Activated CD4-positive, alpha-beta memory T cell treated with anti-CD3 and anti-CD28 coated beads, Interleukin-2, amount 10 ng/mL, durations not matched to agents 7 days and 5 days (primary cell): ENCODE data around the gene LRRC56. TPM values are rescaled to one million over a fixed set of nuclear protein-coding genes. Genes with fewer than 3 reads are reported as not detected.

Experiments
- CTCF ChIA-PET: fragments of 350-600 bp; sonication (Branson Sonifier 250); formaldehyde crosslinking; loops from one replicate; lab custom pipeline; 2021; ENCODE audit warnings: antibody characterized with exemption, inconsistent platforms; lab: Charles Lee
- POLR2A ChIA-PET: fragments of 350-600 bp; sonication (Branson Sonifier 250); formaldehyde crosslinking; loops from one replicate; lab custom pipeline; 2021; ENCODE audit warnings: antibody characterized with exemption; lab: Charles Lee
- DNase-seq: peaks from one replicate; pipeline ENCODE4 v3.0.0-alpha.2; 2020
- H3K27ac Mint-ChIP-seq: one replicate; pipeline ENCODE4 v1.8.0; 2021; ENCODE audit warnings: mild to moderate bottlenecking, mixed read lengths
- H3K27me3 Mint-ChIP-seq: one replicate; pipeline ENCODE4 v1.8.0; 2021; ENCODE audit warnings: mixed read lengths
- H3K36me3 Mint-ChIP-seq: one replicate; pipeline ENCODE4 v1.8.0; 2021; ENCODE audit warnings: low read depth, mixed read lengths
- H3K4me1 Mint-ChIP-seq: one replicate; pipeline ENCODE4 v1.8.0; 2021; ENCODE audit warnings: mixed read lengths
- H3K4me3 Mint-ChIP-seq: one replicate; pipeline ENCODE4 v1.8.0; 2021; ENCODE audit warnings: mild to moderate bottlenecking, mixed read lengths
- H3K9me3 Mint-ChIP-seq: one replicate; pipeline ENCODE4 v1.8.0; 2021; ENCODE audit warnings: mixed read lengths
- total RNA-seq, 2 experiments: library from RNA; stranded (reverse); gene quantifications; one replicate each; pipeline ENCODE4 v1.2.3, GENCODE V29; 2021

The LRRC56 gene
- total RNA-seq, 2 experiments from 2014 or later: 2.2 to 2.5 TPM

DNA sequence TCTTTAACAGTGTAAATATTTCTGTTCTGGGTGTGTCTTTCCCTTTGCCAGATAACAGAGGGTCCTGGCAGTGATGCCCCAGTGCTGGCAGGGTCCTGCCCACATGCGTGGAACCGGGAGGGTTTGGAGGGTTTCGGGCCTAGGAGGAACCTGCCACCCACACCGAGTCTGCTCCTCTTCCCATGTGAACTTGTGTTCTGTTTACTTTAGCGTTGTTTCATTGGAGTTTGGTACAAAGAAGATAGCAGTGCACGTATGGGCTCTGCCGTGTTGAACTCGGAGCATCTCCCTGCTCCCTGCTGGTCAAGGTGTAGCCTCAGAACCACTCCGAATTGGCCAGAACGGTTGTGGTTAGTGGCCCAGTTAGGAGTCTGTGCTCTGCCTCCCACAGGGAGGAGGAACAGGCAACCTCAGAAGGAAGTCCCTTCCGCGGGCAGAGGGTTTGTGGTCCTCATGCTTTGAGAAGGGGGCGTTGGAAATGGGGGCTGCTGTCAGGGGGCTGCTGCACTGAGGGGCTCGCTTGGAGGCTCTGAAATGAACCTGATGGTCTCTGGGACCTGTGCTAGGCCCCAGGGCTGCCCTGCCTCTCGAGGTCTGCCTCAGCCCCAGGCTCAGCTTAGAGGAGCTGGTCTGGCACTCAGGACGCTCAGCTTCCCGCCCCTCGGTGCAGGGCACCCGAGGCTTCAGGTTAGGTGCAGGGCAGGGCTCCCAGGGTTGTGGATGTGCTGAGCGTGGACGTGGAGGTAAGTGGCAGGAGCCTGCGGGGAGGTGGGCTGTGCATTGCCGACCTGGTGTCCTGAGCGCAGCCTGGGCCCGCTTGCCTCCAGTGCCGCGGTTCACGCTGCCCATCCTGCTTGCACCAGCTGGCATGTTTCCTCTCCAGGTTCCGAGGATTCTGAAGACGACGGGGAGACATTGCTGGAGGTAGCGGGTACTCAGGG is 49.3 kb downstream of the LRRC56 start:
- DNase-seq: no peak
- peaks cover 60% of the 10 kb centered on the region for H3K36me3 Mint-ChIP-seq
- H3K9me3 Mint-ChIP-seq: no peaks in the 10 kb centered on the region
- ChIA-PET POLR2A (interaction anchor here (0.9 to 2.4 kb wide), 6 partner anchors 8 to 318 kb away, joined by 3 to 8 read pairs (median 6); partner anchors contain the start of genes DEAF1 and TMEM80), CTCF (interaction anchor here (1.3 kb wide), 1 partner anchor 31 kb away, joined by 8 read pairs; no protein-coding TSS in a partner anchor)
- H3K27me3 Mint-ChIP-seq: no peaks in the 10 kb centered on the region
- H3K4me3 Mint-ChIP-seq: no peak overlapping the region
- H3K4me1 Mint-ChIP-seq: peaks cover 31% of the 10 kb centered on the region
- peak overlapping the region; percentile 99 for H3K27ac Mint-ChIP-seq

- H3K27ac Mint-ChIP-seq: peak overlapping the region; percentile 99
- H3K27me3 Mint-ChIP-seq: no peaks in the 10 kb centered on the region
- H3K4me1 Mint-ChIP-seq: peaks cover 31% of the 10 kb centered on the region
- no peaks in the 10 kb centered on the region for H3K9me3 Mint-ChIP-seq
- POLR2A ChIA-PET: interaction anchor here (0.9 to 2.4 kb wide), 12 partner anchors 9 to 319 kb away, joined by 3 to 9 read pairs (median 6); partner anchors contain the start of genes DEAF1, IRF7, PHRF1 and TMEM80
- peaks cover 62% of the 10 kb centered on the region for H3K36me3 Mint-ChIP-seq
- CTCF ChIA-PET: interaction anchor here (0.6 to 1.5 kb wide), 4 partner anchors 12 to 138 kb away, joined by 3 to 7 read pairs (median 4); no protein-coding TSS in a partner anchor
- no peak for DNase-seq
- H3K4me3 Mint-ChIP-seq: peak overlapping the region; percentile 65
Measured at GRCh38 chr11:587546-587945, 50.2 kb downstream of the LRRC56 start.

- peak overlapping the region; percentile 65 for H3K4me3 Mint-ChIP-seq
- no peaks in the 10 kb centered on the region for H3K9me3 Mint-ChIP-seq
- ChIA-PET CTCF (interaction anchor here (0.6 to 1.5 kb wide), 4 partner anchors 12 to 138 kb away, joined by 3 to 7 read pairs (median 4); no protein-coding TSS in a partner anchor), POLR2A (interaction anchor here (0.9 to 2.4 kb wide), 12 partner anchors 10 to 319 kb away, joined by 3 to 9 read pairs (median 6); partner anchors contain the start of genes DEAF1, IRF7, PHRF1 and TMEM80)
- peak overlapping the region; percentile 99 for H3K27ac Mint-ChIP-seq
- peak; percentile 73 for DNase-seq
- H3K4me1 Mint-ChIP-seq: peaks cover 31% of the 10 kb centered on the region
- peaks cover 62% of the 10 kb centered on the region for H3K36me3 Mint-ChIP-seq
- no peaks in the 10 kb centered on the region for H3K27me3 Mint-ChIP-seq
Measured at GRCh38 chr11:587978-588380, 50.7 kb downstream of the LRRC56 start.

- DNase-seq: no peak
- CTCF ChIA-PET: no interaction called here
- peaks cover 69% of the 10 kb centered on the region for H3K36me3 Mint-ChIP-seq
- H3K9me3 Mint-ChIP-seq: no peaks in the 10 kb centered on the region
- H3K4me1 Mint-ChIP-seq: peaks cover 34% of the 10 kb centered on the region
- no peak overlapping the region for H3K4me3 Mint-ChIP-seq
- H3K27ac Mint-ChIP-seq: peak overlapping the region; percentile 99
- POLR2A ChIA-PET: interaction anchor here (1.2 to 1.5 kb wide), 2 partner anchors 25 to 136 kb away, joined by 3 to 4 read pairs; no protein-coding TSS in a partner anchor
- H3K27me3 Mint-ChIP-seq: no peaks in the 10 kb centered on the region
Measured at GRCh38 chr11:589798-590197, 52.5 kb downstream of the LRRC56 start.

GRCh38 chr11:590997-591396 is 53.7 kb downstream of the LRRC56 start:
- peaks cover 42% of the 10 kb centered on the region for H3K4me1 Mint-ChIP-seq
- CTCF ChIA-PET: interaction anchor here (0.7 kb wide), 2 partner anchors 7 to 15 kb away, joined by 3 to 4 read pairs; partner anchors contain the start of gene PHRF1
- H3K36me3 Mint-ChIP-seq: peaks cover 72% of the 10 kb centered on the region

GRCh38 chr11:592501-592900 is 55.2 kb downstream of the LRRC56 start:
- POLR2A ChIA-PET: no interaction called here
- no peak overlapping the region for H3K27ac Mint-ChIP-seq

More at GRCh38 chr11:590997-591396, 53.7 kb downstream of the LRRC56 start:
- no peak for DNase-seq
- POLR2A ChIA-PET: interaction anchor here (0.8 kb wide), 1 partner anchor 13 kb away, joined by 3 read pairs; no protein-coding TSS in a partner anchor
- Mint-ChIP-seq H3K27ac (peak overlapping the region; percentile 16), H3K9me3 (no peaks in the 10 kb centered on the region), H3K4me3 (no peak overlapping the region), H3K27me3 (no peaks in the 10 kb centered on the region)

GRCh38 chr11:592918-593317 is 55.6 kb downstream of the LRRC56 start:
- H3K4me3 Mint-ChIP-seq: no peak overlapping the region
- H3K36me3 Mint-ChIP-seq: peaks cover 72% of the 10 kb centered on the region
- no peaks in the 10 kb centered on the region for H3K27me3 Mint-ChIP-seq
- ChIA-PET POLR2A (no interaction called here), CTCF (no interaction called here)
- no peaks in the 10 kb centered on the region for H3K9me3 Mint-ChIP-seq
- peaks cover 37% of the 10 kb centered on the region for H3K4me1 Mint-ChIP-seq
- DNase-seq: no peak
- no peak overlapping the region for H3K27ac Mint-ChIP-seq

More at GRCh38 chr11:592501-592900, 55.2 kb downstream of the LRRC56 start:
- H3K36me3 Mint-ChIP-seq: peaks cover 76% of the 10 kb centered on the region
- H3K4me3 Mint-ChIP-seq: no peak overlapping the region
- H3K27me3 Mint-ChIP-seq: no peaks in the 10 kb centered on the region
- H3K9me3 Mint-ChIP-seq: no peaks in the 10 kb centered on the region
- peaks cover 41% of the 10 kb centered on the region for H3K4me1 Mint-ChIP-seq
- no peak for DNase-seq
- CTCF ChIA-PET: no interaction called here

GRCh38 chr11:593347-593746 is 56.0 kb downstream of the LRRC56 start:
- Mint-ChIP-seq H3K4me1 (peaks cover 32% of the 10 kb centered on the region), H3K4me3 (no peak overlapping the region), H3K27me3 (no peaks in the 10 kb centered on the region), H3K36me3 (peaks cover 70% of the 10 kb centered on the region), H3K9me3 (no peaks in the 10 kb centered on the region), H3K27ac (no peak overlapping the region)
- DNase-seq: no peak
- CTCF ChIA-PET: no interaction called here
- POLR2A ChIA-PET: no interaction called here

DNA sequence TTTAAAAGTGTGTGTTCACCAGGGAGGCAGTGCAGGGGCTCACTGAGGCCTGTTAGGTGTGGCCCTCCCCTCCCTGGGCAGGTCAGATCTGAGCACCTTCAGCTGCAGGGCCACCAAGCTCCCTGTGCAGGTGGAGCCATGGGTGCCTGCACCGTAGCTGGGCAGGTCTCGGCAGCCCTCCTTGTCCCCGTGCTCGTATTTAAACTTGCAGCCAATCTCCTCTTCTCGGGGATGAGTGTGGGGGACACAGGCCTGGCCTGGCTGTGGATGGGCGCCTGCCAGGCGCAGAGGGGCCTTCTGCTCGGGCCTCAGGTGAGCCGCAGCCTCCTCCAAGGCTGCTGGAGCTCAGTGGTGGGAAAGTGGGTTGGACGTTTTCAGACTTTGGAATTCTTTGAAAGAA is 58.1 kb downstream of the LRRC56 start:
- Mint-ChIP-seq H3K36me3 (peaks cover 59% of the 10 kb centered on the region), H3K9me3 (no peaks in the 10 kb centered on the region), H3K27ac (no peak overlapping the region), H3K4me3 (no peak overlapping the region), H3K4me1 (peaks cover 25% of the 10 kb centered on the region), H3K27me3 (no peaks in the 10 kb centered on the region)
- POLR2A ChIA-PET: no interaction called here
- DNase-seq: no peak
- CTCF ChIA-PET: interaction anchor here (1.3 kb wide), 1 partner anchor 41 kb away, joined by 3 read pairs; no protein-coding TSS in a partner anchor

- POLR2A ChIA-PET: no interaction called here
- no peak overlapping the region for H3K4me3 Mint-ChIP-seq
Measured at GRCh38 chr11:596374-596773, 59.0 kb downstream of the LRRC56 start.

DNA sequence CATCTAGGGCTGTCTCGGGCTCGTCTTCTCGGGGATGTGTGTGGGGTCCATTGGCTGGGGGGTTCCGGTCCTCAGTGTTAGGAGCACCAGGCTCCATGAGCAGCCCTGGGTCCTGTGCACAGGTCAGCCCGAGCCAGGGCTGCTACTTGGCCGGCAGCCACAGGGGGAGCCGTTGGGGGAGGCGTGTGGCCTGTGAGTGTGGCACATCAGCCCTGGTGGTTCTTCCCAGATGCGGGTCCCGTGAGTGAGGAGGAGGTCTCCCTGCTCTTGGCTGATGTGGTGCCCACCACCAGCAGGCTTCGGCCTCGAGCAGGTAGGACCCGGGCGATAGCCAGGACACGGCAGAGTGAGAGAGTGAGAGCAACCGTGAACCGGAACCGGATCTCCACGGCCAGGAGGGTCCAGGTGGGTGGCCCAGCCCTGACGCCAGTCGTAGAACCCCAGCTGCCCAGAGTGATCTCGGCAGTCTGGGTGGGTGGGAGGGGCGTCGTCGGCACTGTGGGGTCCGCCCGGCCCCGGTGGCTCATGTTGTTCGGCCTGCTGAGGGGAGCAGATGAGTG is 59.9 kb downstream of the LRRC56 start:
- Mint-ChIP-seq H3K4me1 (peaks cover 25% of the 10 kb centered on the region), H3K36me3 (peaks cover 57% of the 10 kb centered on the region), H3K4me3 (no peak overlapping the region), H3K27ac (no peak overlapping the region), H3K9me3 (no peaks in the 10 kb centered on the region), H3K27me3 (no peaks in the 10 kb centered on the region)
- POLR2A ChIA-PET: no interaction called here
- DNase-seq: no peak
- CTCF ChIA-PET: no interaction called here

More at GRCh38 chr11:596374-596773, 59.0 kb downstream of the LRRC56 start:
- H3K27ac Mint-ChIP-seq: peak overlapping the region; percentile 61
- peak; percentile 59 for DNase-seq
- H3K27me3 Mint-ChIP-seq: no peaks in the 10 kb centered on the region
- H3K36me3 Mint-ChIP-seq: peaks cover 53% of the 10 kb centered on the region
- CTCF ChIA-PET: interaction anchor here (1.3 kb wide), 1 partner anchor 42 kb away, joined by 3 read pairs; no protein-coding TSS in a partner anchor
- H3K9me3 Mint-ChIP-seq: no peaks in the 10 kb centered on the region
- peaks cover 25% of the 10 kb centered on the region for H3K4me1 Mint-ChIP-seq

DNA sequence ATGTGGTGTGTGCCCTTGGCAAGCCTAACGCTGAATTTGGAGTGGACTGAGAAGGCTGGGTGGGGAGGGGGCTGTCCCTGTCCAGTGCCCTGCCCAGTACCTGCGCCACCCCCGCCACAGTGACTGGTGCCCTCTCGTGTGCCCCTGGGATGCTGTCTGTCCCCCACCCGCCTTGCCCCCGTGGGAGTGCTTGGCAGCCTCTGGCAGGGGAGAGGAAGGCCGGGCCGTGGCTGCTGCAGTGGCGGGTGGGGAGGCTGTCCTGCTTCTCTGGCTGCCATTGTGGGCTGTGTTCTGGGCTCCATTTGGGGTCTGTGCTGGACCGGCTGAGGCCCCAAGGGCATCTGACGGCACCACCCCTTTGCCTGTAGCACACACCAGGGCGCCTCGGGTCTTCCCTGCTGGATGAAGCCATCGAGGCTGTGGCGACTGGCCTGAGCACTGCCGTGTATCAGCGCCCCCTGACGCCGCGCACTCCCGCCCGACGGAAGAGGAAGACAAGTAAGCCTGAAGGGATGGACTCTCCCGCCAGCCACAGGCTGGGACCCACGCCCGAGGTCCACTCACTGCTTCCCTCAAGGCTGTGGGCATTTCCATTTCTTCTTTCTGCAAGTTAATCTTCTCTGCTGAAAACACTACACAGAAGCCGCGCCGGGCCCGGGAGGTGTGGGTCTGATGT is 60.8 kb downstream of the LRRC56 start:
- Mint-ChIP-seq H3K4me1 (peaks cover 25% of the 10 kb centered on the region), H3K36me3 (peaks cover 54% of the 10 kb centered on the region), H3K27me3 (no peaks in the 10 kb centered on the region), H3K4me3 (no peak overlapping the region), H3K27ac (peak overlapping the region; percentile 7), H3K9me3 (no peaks in the 10 kb centered on the region)
- ChIA-PET CTCF (no interaction called here), POLR2A (no interaction called here)
- DNase-seq: no peak
